Measurements from ENCODE around the gene ZNF587B. TPM values are rescaled to one million over a fixed set of nuclear protein-coding genes. Genes with fewer than 3 reads are reported as not detected.
A peak's percentile ranks its signal among the peaks of the same experiment; 100 is the strongest.
"Not testable (repeated sequence)": the region's sequence is repeated elsewhere in the genome, so short reads cannot be mapped to it uniquely, and the experiment has no call there.

ZNF587B gene
- total RNA-seq, 1 experiment from 2014 or later = 14.1 TPM

DNA sequence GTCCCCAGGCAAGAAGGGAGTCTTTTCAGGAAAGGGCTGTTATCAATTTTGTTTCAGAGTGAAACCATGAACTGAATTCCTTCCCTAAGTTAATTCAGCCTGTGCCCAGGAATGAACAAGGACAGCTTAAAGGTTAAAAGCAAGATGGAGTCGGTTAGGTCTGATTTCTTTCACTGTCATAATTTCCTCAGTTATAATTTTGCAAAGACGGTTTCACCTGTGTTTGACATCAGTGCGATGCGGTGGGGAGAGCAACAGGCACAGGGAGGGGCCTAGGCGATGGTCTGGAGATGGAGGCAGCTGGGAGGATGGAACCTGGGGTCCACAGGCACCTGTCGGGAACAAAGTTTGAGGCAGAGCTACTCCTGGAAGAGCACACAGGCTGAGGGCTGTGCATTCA lies 9.5 kb upstream of the ZNF587B start:
- H3K79me2 ChIP-seq (ENCODE audit: insufficient read depth, low read length) = peaks cover 62% of the 10 kb centered on the region
- TF ChIP-seq POLR2A (IDR thresholded peaks at IDR 0.05; ENCODE audit: borderline replicate concordance, extremely low read depth, insufficient read depth, insufficient read length) (no peak), RAD21 (IDR thresholded peaks at IDR 0.05; ENCODE audit: low read depth) (no peak), FOSL1 (IDR thresholded peaks at IDR 0.05; ENCODE audit: low read depth) (no peak), SRF (IDR thresholded peaks at IDR 0.05; ENCODE audit: low read depth) (no peak), EZH2phosphoT487 (IDR thresholded peaks at IDR 0.05; ENCODE audit: borderline replicate concordance) (no peak)
- TF ChIP-seq, protein P1, sequence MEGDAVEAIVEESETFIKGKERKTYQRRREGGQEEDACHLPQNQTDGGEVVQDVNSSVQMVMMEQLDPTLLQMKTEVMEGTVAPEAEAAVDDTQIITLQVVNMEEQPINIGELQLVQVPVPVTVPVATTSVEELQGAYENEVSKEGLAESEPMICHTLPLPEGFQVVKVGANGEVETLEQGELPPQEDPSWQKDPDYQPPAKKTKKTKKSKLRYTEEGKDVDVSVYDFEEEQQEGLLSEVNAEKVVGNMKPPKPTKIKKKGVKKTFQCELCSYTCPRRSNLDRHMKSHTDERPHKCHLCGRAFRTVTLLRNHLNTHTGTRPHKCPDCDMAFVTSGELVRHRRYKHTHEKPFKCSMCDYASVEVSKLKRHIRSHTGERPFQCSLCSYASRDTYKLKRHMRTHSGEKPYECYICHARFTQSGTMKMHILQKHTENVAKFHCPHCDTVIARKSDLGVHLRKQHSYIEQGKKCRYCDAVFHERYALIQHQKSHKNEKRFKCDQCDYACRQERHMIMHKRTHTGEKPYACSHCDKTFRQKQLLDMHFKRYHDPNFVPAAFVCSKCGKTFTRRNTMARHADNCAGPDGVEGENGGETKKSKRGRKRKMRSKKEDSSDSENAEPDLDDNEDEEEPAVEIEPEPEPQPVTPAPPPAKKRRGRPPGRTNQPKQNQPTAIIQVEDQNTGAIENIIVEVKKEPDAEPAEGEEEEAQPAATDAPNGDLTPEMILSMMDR (IDR thresholded peaks at IDR 0.05 in 2 of 3, conservative IDR thresholded peaks at IDR 0.05 in 1 of 3; ENCODE audit: borderline replicate concordance in 1 of 3, insufficient read depth in 1 of 3, low read depth in 2 of 3, low read length in 2 of 3) = no peak
- BruUV-seq (replicated peaks) = no TSS peak
- H2AFZ ChIP-seq (ENCODE audit: low read depth, low read length, poor library complexity, severe bottlenecking) = no peak overlapping the region
- H3K4me3 ChIP-seq (replicated peaks in 1 of 2; ENCODE audit: low read depth in 1 of 2, low read length in 2 of 2) = peak overlapping the region; percentile 71 to 95
- H3K9ac ChIP-seq (ENCODE audit: low read length) = peak overlapping the region; percentile 98
- no peak for DNase-seq (ENCODE audit: low read depth, low spot score)
- peaks cover 6% of the 10 kb centered on the region; the same call in 1 of the 2 replicates for H4K20me1 ChIP-seq (ENCODE audit: insufficient read depth)
- H3K4me1 ChIP-seq (ENCODE audit: control insufficient read depth in 1 of 2, insufficient read depth in 2 of 2, low read length in 2 of 2) = peaks cover 0 to 14% of the 10 kb centered on the region in 2 experiments; a peak in 3 of 4 replicates
- peak overlapping the region; percentile 85 for H3K4me2 ChIP-seq (ENCODE audit: low read length)
- no peak for ATAC-seq
- ChIA-PET CTCF (no interaction called here), POLR2A (interaction anchor here (0.6 kb wide), 1 partner anchor 522 kb away, joined by 3 read pairs; no protein-coding TSS in a partner anchor), RAD21 (ENCODE audit: low non-redundant PET in 1 of 2, low total read pairs in 2 of 2, uncharacterized antibody in 2 of 2, unreplicated experiment in 2 of 2) (no interaction called here)
- H3K36me3 ChIP-seq (ENCODE audit: control insufficient read depth in 1 of 2, insufficient read depth in 2 of 2, low read length in 2 of 2) = peaks cover under 1 to 10% of the 10 kb centered on the region in 2 experiments; a peak in 2 of 4 replicates
- H3K27me3 ChIP-seq (ENCODE audit: insufficient read depth, low read length) = no peaks in the 10 kb centered on the region
- no peaks in the 10 kb centered on the region for H3K9me2 ChIP-seq (ENCODE audit: insufficient read depth)
- no peak overlapping the region for H3K27ac ChIP-seq (ENCODE audit: low read depth, low read length)
- intact Hi-C loops (cut with micrococcal nuclease) = no loop called here
- no peaks in the 10 kb centered on the region for H3K9me3 ChIP-seq (ENCODE audit: control insufficient read depth in 1 of 2, insufficient read depth in 1 of 2, low read depth in 1 of 2, low read length in 2 of 2)

DNA sequence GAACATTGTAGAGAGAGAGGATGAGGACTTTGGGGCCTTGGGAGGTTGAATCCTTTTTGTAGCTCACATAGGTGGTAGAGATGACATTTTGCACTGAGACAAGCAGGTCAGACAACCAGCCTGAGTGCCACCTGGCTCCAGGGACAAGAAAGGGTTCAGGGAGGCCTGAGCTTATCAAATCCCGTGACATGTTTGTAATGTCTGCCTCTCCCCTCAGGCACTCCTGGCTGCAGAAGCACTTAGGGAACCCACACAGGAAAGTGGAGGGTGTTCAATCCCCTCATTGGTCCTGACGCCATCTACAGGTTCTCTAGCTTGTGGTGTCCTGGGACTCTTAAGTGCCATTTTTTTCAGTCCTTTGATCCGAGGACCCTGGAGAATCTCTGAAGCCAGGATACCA lies 9.0 kb upstream of the ZNF587B start:
- ATAC-seq; CTCF ChIA-PET; H3K9me2 ChIP-seq (ENCODE audit: insufficient read depth); DNase-seq (ENCODE audit: low read depth, low spot score); BruUV-seq (replicated peaks); intact Hi-C loops (cut with micrococcal nuclease); H4K20me1 ChIP-seq (ENCODE audit: insufficient read depth); H2AFZ ChIP-seq (ENCODE audit: low read depth, low read length, poor library complexity, severe bottlenecking); H3K9me3 ChIP-seq (ENCODE audit: control insufficient read depth in 1 of 2, insufficient read depth in 1 of 2, low read depth in 1 of 2, low read length in 2 of 2); POLR2A ChIA-PET; H3K27me3 ChIP-seq (ENCODE audit: insufficient read depth, low read length); H3K27ac ChIP-seq (ENCODE audit: low read depth, low read length); RAD21 ChIA-PET (ENCODE audit: low non-redundant PET in 1 of 2, low total read pairs in 2 of 2, uncharacterized antibody in 2 of 2, unreplicated experiment in 2 of 2); H3K9ac ChIP-seq (ENCODE audit: low read length): not testable (repeated sequence)
- Histone ChIP-seq H3K4me3 (replicated peaks in 1 of 2; ENCODE audit: low read depth in 1 of 2, low read length in 2 of 2) (peak overlapping the region; percentile 71 to 95), H3K4me1 (ENCODE audit: control insufficient read depth in 1 of 2, insufficient read depth in 2 of 2, low read length in 2 of 2) (peaks cover 0 to 14% of the 10 kb centered on the region in 2 experiments; a peak in 3 of 4 replicates), H3K79me2 (ENCODE audit: insufficient read depth, low read length) (peaks cover 67% of the 10 kb centered on the region), H3K36me3 (ENCODE audit: control insufficient read depth in 1 of 2, insufficient read depth in 2 of 2, low read length in 2 of 2) (peaks cover 3 to 15% of the 10 kb centered on the region in 2 experiments; a peak in 2 of 4 replicates), H3K4me2 (ENCODE audit: low read length) (peak overlapping the region; percentile 85)

DNA sequence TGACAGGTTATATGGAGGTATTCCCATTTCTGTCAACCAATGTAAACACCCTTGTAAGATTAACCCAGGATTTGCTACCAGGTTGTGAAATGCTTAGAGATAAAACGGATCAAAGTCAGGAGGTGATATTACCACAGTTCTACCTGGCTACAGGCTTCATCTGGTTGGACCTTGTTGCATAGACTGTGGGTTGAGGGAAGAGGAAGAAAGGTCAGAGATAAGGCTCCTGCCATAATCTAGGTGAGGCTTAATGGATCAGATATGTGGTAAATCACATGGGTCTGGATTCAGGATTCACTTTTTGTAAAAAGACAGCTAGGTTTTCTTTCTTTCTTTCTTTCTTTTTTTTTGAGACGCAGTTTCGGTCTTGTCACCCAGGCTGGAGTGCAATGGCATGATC lies 8.6 kb upstream of the ZNF587B start:
- H3K4me3 ChIP-seq (replicated peaks in 1 of 2; ENCODE audit: low read depth in 1 of 2, low read length in 2 of 2); POLR2A ChIA-PET; BruUV-seq (replicated peaks); H3K9me3 ChIP-seq (ENCODE audit: control insufficient read depth in 1 of 2, insufficient read depth in 1 of 2, low read depth in 1 of 2, low read length in 2 of 2); H3K4me2 ChIP-seq (ENCODE audit: low read length); H3K9ac ChIP-seq (ENCODE audit: low read length); H3K9me2 ChIP-seq (ENCODE audit: insufficient read depth); DNase-seq (ENCODE audit: low read depth, low spot score); H2AFZ ChIP-seq (ENCODE audit: low read depth, low read length, poor library complexity, severe bottlenecking); intact Hi-C loops (cut with micrococcal nuclease); RAD21 ChIA-PET (ENCODE audit: low non-redundant PET in 1 of 2, low total read pairs in 2 of 2, uncharacterized antibody in 2 of 2, unreplicated experiment in 2 of 2); H3K27ac ChIP-seq (ENCODE audit: low read depth, low read length); H3K27me3 ChIP-seq (ENCODE audit: insufficient read depth, low read length); CTCF ChIA-PET; H4K20me1 ChIP-seq (ENCODE audit: insufficient read depth); ATAC-seq: not testable (repeated sequence)
- peaks cover 0 to 14% of the 10 kb centered on the region in 2 experiments; a peak in 3 of 4 replicates for H3K4me1 ChIP-seq (ENCODE audit: control insufficient read depth in 1 of 2, insufficient read depth in 2 of 2, low read length in 2 of 2)
- peaks cover 3 to 19% of the 10 kb centered on the region in 2 experiments; a peak in 2 of 4 replicates for H3K36me3 ChIP-seq (ENCODE audit: control insufficient read depth in 1 of 2, insufficient read depth in 2 of 2, low read length in 2 of 2)
- H3K79me2 ChIP-seq (ENCODE audit: insufficient read depth, low read length) = peaks cover 71% of the 10 kb centered on the region
